Cardiac fibroblast (primary cell): ENCODE measurements around the gene DNAAF1.

ENCODE experiments used
- DNase-seq, 2 donors: peaks; one replicate each; pipeline versions ENCODE4 v3.0.0 to v3.0.0-alpha.2; 2010; ENCODE audit warnings: low read depth in 2 of 2
- H3K4me3 ChIP-seq, 2 donors: replicated peaks in 1 of 2; 1 replicate in 1 of 2; 2 replicates in 1 of 2; pipeline ENCODE4 v1.5.1; 2011; ENCODE audit warnings: low read depth in 2 of 2, low read length in 2 of 2, mild to moderate bottlenecking in 2 of 2, moderate library complexity in 1 of 2
- CTCF ChIP-seq: IDR thresholded peaks from one replicate; pipeline ENCODE4 v1.5.1; 2011; ENCODE audit warnings: low read depth, mild to moderate bottlenecking, low read length, inconsistent platforms

DNAAF1 gene

GRCh38 chr16:84179612-84180320 lies 34.7 kb downstream of the DNAAF1 start:
- DNase-seq: no peak
- no peak for TF ChIP-seq CTCF
- H3K4me3 ChIP-seq: no peak overlapping the region

DNA sequence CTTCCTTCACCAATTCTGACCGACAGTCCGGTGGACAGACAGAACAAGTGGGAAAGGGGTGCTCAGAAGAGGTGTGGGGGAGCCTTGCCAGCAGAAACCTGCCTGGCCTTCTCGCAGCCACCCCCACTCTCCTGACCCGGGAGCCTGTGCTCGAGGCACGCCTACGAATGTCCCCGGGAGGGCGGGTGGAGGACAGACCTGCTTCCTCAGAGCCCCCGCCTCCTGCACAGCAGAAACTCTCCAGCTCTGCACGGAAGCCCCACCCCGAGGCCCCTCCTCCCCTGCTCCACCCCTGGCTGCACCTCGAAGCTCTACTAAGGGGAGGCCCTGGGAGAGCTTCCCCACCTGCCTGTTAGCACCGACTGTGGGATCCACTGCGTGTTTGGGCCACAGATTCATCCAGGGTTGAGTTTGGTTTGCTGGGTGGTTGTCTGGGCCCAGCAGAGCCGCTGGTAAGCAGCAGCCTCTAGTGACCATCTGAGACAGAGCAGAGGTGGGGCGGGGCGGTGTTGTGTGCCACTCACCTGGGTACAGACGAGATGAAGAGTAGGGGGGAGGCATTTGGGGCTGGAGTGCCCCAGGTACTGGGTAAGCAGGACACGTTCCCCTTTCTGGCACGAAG lies 35.5 kb downstream of the DNAAF1 start:
- TF ChIP-seq CTCF: no peak
- no peak for DNase-seq
- no peak overlapping the region for H3K4me3 ChIP-seq

GRCh38 chr16:84181144-84181915 lies 36.2 kb downstream of the DNAAF1 start:
- H3K4me3 ChIP-seq: no peak overlapping the region
- no peak for TF ChIP-seq CTCF
- no peak for DNase-seq

GRCh38 chr16:84182104-84182503 lies 37.0 kb downstream of the DNAAF1 start:
- no peak for TF ChIP-seq CTCF
- no peak for DNase-seq
- no peak overlapping the region for H3K4me3 ChIP-seq

- no peak for TF ChIP-seq CTCF
- DNase-seq: no peak
- no peak overlapping the region for H3K4me3 ChIP-seq
These were observed 37.8 kb downstream of the DNAAF1 start for GRCh38 chr16:84182680-84183571.

DNA sequence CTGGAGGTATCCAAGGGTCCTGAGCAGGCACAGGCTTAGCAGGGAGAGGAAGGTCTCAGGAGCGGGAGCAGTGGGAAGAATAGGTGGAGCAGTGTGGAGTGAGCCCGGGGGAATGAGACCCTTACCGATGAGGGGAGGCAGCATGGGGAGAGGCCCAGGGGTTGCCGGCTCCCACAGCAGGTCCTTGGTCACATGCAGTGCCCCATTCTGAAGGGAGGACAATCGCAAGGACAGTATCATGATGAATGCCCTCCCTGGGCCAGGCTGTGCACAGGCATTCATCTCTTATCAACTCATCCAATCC lies 38.4 kb downstream of the DNAAF1 start:
- TF ChIP-seq CTCF: no peak
- no peak for DNase-seq
- no peak overlapping the region for H3K4me3 ChIP-seq
